ENCODE results near the gene AMOTL1. TPM values are rescaled to one million over a fixed set of nuclear protein-coding genes. Genes with fewer than 3 reads are reported as not detected.

AMOTL1 gene
- total and polyA plus RNA-seq, 2 donors (not counting 3 experiments of a cell fraction or from before 2014, with no cell fraction given): 12.5 to 37.8 TPM

- Histone ChIP-seq H3K4me1 (ENCODE audit: control insufficient read depth, extremely low read depth, insufficient read depth, low read length) (no peaks in the 10 kb centered on the region), H3K9me1 (replicated peaks; ENCODE audit: control insufficient read depth, extremely low read depth, insufficient read depth, low read length) (no peaks in the 10 kb centered on the region), H3K27ac (ENCODE audit: insufficient read depth, low read depth, low read length) (no peak overlapping the region), H3K4me3 (replicated peaks in 1 of 3; ENCODE audit: insufficient read depth in 1 of 3, low read depth in 1 of 3, low read length in 3 of 3) (no peak overlapping the region), H3K79me2 (ENCODE audit: control insufficient read depth, insufficient read depth, low read length) (no peaks in the 10 kb centered on the region), H4K20me1 (replicated peaks; ENCODE audit: control insufficient read depth, extremely low read depth, insufficient read depth, low read length) (no peaks in the 10 kb centered on the region), H2AFZ (ENCODE audit: low read depth, low read length) (no peak overlapping the region), H3K9ac (replicated peaks; ENCODE audit: extremely low read depth, insufficient read depth, low read length) (no peak overlapping the region), H3K36me3 (ENCODE audit: control insufficient read depth in 2 of 2, extremely low read depth in 1 of 2, insufficient read depth in 2 of 2, low read length in 2 of 2) (peaks cover under 1 to 4% of the 10 kb centered on the region in 2 experiments), H3K9me3 (replicated peaks; ENCODE audit: control insufficient read depth, insufficient read depth, low read length) (no peaks in the 10 kb centered on the region), H3K4me2 (ENCODE audit: insufficient read depth, low read length) (no peak overlapping the region), H3K27me3 (ENCODE audit: control insufficient read depth in 2 of 2, insufficient read depth in 2 of 2, low read length in 2 of 2) (no peaks in the 10 kb centered on the region)
- dilution Hi-C loops (cut with MboI; ENCODE audit: extremely low pct_ligation_motif_present, low sequenced_read_pairs): no loop called here
- no peak for DNase-seq (ENCODE audit: low read depth, low spot score)
- CTCF ChIA-PET: interaction anchor here (1.6 kb wide), 1 partner anchor 19 kb away, joined by 3 read pairs; no protein-coding TSS in a partner anchor
- POLR2A ChIA-PET: no interaction called here
- no peak for FAIRE-seq
- intact Hi-C loops (cut with micrococcal nuclease): no loop called here
- TF ChIP-seq POLR2A (IDR thresholded peaks at IDR 0.05; ENCODE audit: low read depth, low read length): no peak
- TF ChIP-seq, protein P1, sequence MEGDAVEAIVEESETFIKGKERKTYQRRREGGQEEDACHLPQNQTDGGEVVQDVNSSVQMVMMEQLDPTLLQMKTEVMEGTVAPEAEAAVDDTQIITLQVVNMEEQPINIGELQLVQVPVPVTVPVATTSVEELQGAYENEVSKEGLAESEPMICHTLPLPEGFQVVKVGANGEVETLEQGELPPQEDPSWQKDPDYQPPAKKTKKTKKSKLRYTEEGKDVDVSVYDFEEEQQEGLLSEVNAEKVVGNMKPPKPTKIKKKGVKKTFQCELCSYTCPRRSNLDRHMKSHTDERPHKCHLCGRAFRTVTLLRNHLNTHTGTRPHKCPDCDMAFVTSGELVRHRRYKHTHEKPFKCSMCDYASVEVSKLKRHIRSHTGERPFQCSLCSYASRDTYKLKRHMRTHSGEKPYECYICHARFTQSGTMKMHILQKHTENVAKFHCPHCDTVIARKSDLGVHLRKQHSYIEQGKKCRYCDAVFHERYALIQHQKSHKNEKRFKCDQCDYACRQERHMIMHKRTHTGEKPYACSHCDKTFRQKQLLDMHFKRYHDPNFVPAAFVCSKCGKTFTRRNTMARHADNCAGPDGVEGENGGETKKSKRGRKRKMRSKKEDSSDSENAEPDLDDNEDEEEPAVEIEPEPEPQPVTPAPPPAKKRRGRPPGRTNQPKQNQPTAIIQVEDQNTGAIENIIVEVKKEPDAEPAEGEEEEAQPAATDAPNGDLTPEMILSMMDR (IDR thresholded peaks at IDR 0.05; ENCODE audit: extremely low read depth in 1 of 2, insufficient read depth in 1 of 2, low read depth in 1 of 2, low read length in 2 of 2): no peak
- TF ChIP-seq, protein P2, sequence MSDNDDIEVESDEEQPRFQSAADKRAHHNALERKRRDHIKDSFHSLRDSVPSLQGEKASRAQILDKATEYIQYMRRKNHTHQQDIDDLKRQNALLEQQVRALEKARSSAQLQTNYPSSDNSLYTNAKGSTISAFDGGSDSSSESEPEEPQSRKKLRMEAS (IDR thresholded peaks at IDR 0.05; ENCODE audit: insufficient read depth, insufficient read length): no peak
- no TSS peak for BruUV-seq (replicated peaks)
Observed at GRCh38 chr11:94844031-94844430, 75.9 kb downstream of the AMOTL1 start.

DNA sequence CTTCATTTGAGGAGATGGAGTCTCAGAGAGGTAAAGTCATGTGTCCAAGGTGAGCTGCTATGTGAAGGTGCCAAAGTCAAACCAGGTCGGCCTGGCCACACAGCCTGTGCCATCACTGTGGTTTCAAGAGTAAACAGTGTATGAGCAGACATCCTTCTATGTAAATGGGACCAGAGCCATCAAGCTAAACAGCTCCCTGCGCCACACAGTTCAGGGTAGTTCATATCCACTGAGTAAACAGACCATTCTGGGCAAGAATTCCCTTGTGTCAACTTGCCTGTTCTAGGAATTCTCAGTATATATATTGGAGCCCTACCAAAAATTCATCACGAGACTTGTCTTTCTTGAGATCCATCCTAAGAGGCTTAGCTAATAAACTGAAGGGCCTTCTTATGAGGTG is 77.5 kb downstream of the AMOTL1 start:
- H3K4me1 ChIP-seq (ENCODE audit: control insufficient read depth, extremely low read depth, insufficient read depth, low read length): no peaks in the 10 kb centered on the region
- ChIA-PET POLR2A (no interaction called here), CTCF (interaction anchor here (1.0 to 2.0 kb wide), 4 partner anchors 12 to 222 kb away, joined by 3 to 10 read pairs (median 4); no protein-coding TSS in a partner anchor)
- dilution Hi-C loops (cut with MboI; ENCODE audit: extremely low pct_ligation_motif_present, low sequenced_read_pairs) (no loop called here), intact Hi-C loops (cut with micrococcal nuclease) (no loop called here)
- no peaks in the 10 kb centered on the region for H3K79me2 ChIP-seq (ENCODE audit: control insufficient read depth, insufficient read depth, low read length)
- no TSS peak for BruUV-seq (replicated peaks)
- no peaks in the 10 kb centered on the region for H4K20me1 ChIP-seq (replicated peaks; ENCODE audit: control insufficient read depth, extremely low read depth, insufficient read depth, low read length)
- H3K4me3 ChIP-seq (replicated peaks in 1 of 3; ENCODE audit: insufficient read depth in 1 of 3, low read depth in 1 of 3, low read length in 3 of 3): no peak overlapping the region
- no peak for FAIRE-seq
- no peak overlapping the region for H3K27ac ChIP-seq (ENCODE audit: insufficient read depth, low read depth, low read length)
- DNase-seq (ENCODE audit: low read depth, low spot score): no peak
- H3K9me3 ChIP-seq (replicated peaks; ENCODE audit: control insufficient read depth, insufficient read depth, low read length): no peaks in the 10 kb centered on the region
- no peak for TF ChIP-seq EZH2 (IDR thresholded peaks at IDR 0.05; ENCODE audit: borderline replicate concordance, low read depth, low read length, severe bottlenecking)
- no peak for TF ChIP-seq JUN (IDR thresholded peaks at IDR 0.05; ENCODE audit: borderline replicate concordance, insufficient read depth, insufficient read length, low read depth)
- TF ChIP-seq GATA2 (IDR thresholded peaks at IDR 0.05; ENCODE audit: insufficient read depth, insufficient read length, low read depth, low read length): no peak
- TF ChIP-seq MYC (IDR thresholded peaks at IDR 0.05; ENCODE audit: low read depth, low read length): no peak
- TF ChIP-seq, protein P1 (IDR thresholded peaks at IDR 0.05; ENCODE audit: extremely low read depth in 1 of 2, insufficient read depth in 1 of 2, low read depth in 1 of 2, low read length in 2 of 2): no peak
- no peak for TF ChIP-seq FOS (IDR thresholded peaks at IDR 0.05; ENCODE audit: borderline replicate concordance, insufficient read depth, low read length)
- no peak for TF ChIP-seq POLR2A (IDR thresholded peaks at IDR 0.05; ENCODE audit: low read depth, low read length)
- TF ChIP-seq POLR2AphosphoS5 (IDR thresholded peaks at IDR 0.05; ENCODE audit: insufficient read depth, low read depth, low read length): no peak
- TF ChIP-seq, protein P2 (IDR thresholded peaks at IDR 0.05; ENCODE audit: insufficient read depth, insufficient read length): no peak
- no peaks in the 10 kb centered on the region for H3K27me3 ChIP-seq (ENCODE audit: control insufficient read depth in 2 of 2, insufficient read depth in 2 of 2, low read length in 2 of 2)
- no peaks in the 10 kb centered on the region for H3K9me1 ChIP-seq (replicated peaks; ENCODE audit: control insufficient read depth, extremely low read depth, insufficient read depth, low read length)
- no peak overlapping the region for H2AFZ ChIP-seq (ENCODE audit: low read depth, low read length)
- H3K9ac ChIP-seq (replicated peaks; ENCODE audit: extremely low read depth, insufficient read depth, low read length): no peak overlapping the region
- no peak overlapping the region for H3K4me2 ChIP-seq (ENCODE audit: insufficient read depth, low read length)
- H3K36me3 ChIP-seq (ENCODE audit: control insufficient read depth in 2 of 2, extremely low read depth in 1 of 2, insufficient read depth in 2 of 2, low read length in 2 of 2): peaks cover 0 to 4% of the 10 kb centered on the region in 2 experiments

Measured in endothelial cell of umbilical vein (primary cell).